HEK293 (cell line): ENCODE data around the gene CEACAM19.

ENCODE experiments used
- CTCF ChIP-seq: fragments of 450-650 bp; formaldehyde crosslinking; IDR thresholded peaks from 2 replicates; pipeline ENCODE4 v1.5.1; 2016; ENCODE audit warnings: missing biosample characterization, missing genetic modification characterization
- ELK4 ChIP-seq: IDR thresholded peaks from 2 replicates; pipeline ENCODE4 v1.6.1; 2011; ENCODE audit warnings: mild to moderate bottlenecking, low read depth, low read length, borderline replicate concordance
- KLF8 ChIP-seq: fragments of 450-650 bp; formaldehyde crosslinking; IDR thresholded peaks from 2 replicates; pipeline ENCODE4 v1.5.1; 2016; ENCODE audit warnings: missing biosample characterization, missing genetic modification characterization
- PBX3 ChIP-seq: sonication (generic); formaldehyde crosslinking; IDR thresholded peaks from 2 replicates; pipeline ENCODE4 v1.8.1; 2022; ENCODE audit warnings: mild to moderate bottlenecking, moderate library complexity, missing genetic modification reagents
- ZBTB10 ChIP-seq: fragments of 450-650 bp; formaldehyde crosslinking; IDR thresholded peaks from 2 replicates; pipeline ENCODE4 v1.5.1; 2016; ENCODE audit warnings: missing biosample characterization, missing genetic modification characterization
- ZBTB11 ChIP-seq: fragments of 450-650 bp; formaldehyde crosslinking; conservative IDR thresholded peaks from 2 replicates; pipeline ENCODE4 v1.5.1; 2016; ENCODE audit warnings: low read depth, missing biosample characterization, missing genetic modification characterization
- ZNF223 ChIP-seq: fragments of 450-650 bp; formaldehyde crosslinking; IDR thresholded peaks from 2 replicates; pipeline ENCODE4 v1.5.1; 2016; ENCODE audit warnings: missing biosample characterization, missing genetic modification characterization
- ZNF266 ChIP-seq: fragments of 450-650 bp; formaldehyde crosslinking; IDR thresholded peaks from 2 replicates; pipeline ENCODE4 v1.5.1; 2016; ENCODE audit warnings: missing biosample characterization, missing genetic modification characterization, low read depth
- ZNF280D ChIP-seq: fragments of 450-650 bp; formaldehyde crosslinking; IDR thresholded peaks from 2 replicates; pipeline ENCODE4 v1.5.1; 2016; ENCODE audit warnings: missing biosample characterization, missing genetic modification characterization
- ZNF311 ChIP-seq: fragments of 450-650 bp; formaldehyde crosslinking; IDR thresholded peaks from 2 replicates; pipeline ENCODE4 v1.5.1; 2017; ENCODE audit warnings: missing biosample characterization, missing genetic modification characterization, borderline replicate concordance
- ZNF530 ChIP-seq: fragments of 450-650 bp; formaldehyde crosslinking; IDR thresholded peaks from 2 replicates; pipeline ENCODE4 v1.5.1; 2016; ENCODE audit warnings: low read depth, missing biosample characterization, missing genetic modification characterization
- ZNF645 ChIP-seq: fragments of 450-650 bp; formaldehyde crosslinking; IDR thresholded peaks from 2 replicates; pipeline ENCODE4; 2016; ENCODE audit warnings: missing biosample characterization, missing genetic modification characterization
- ZSCAN23 ChIP-seq: fragments of 450-650 bp; formaldehyde crosslinking; IDR thresholded peaks from 2 replicates; pipeline ENCODE4 v1.5.1; 2016; ENCODE audit warnings: missing biosample characterization, missing genetic modification characterization

- TF ChIP-seq ZNF266 (tag by site-specific recombination) (no peak), KLF8 (no peak), CTCF (tag by site-specific recombination) (peak; percentile 90), PBX3 (CRISPR knock-in tag) (no peak), ELK4 (no peak), ZNF223 (tag by site-specific recombination) (no peak), ZBTB11 (no peak), ZSCAN23 (no peak), ZNF311 (no peak), ZNF530 (tag by site-specific recombination) (no peak), ZBTB10 (tag by site-specific recombination) (no peak), ZNF645 (no peak), ZNF280D (tag by site-specific recombination) (no peak)
These were observed 52.7 kb downstream of the CEACAM19 start for GRCh38 chr19:44723952-44724319.
